PC-3 (cell line): ENCODE data around the gene KCNH5. TPM values are rescaled to one million over a fixed set of nuclear protein-coding genes. Genes with fewer than 3 reads are reported as not detected.

Experiments
- ATAC-seq: fragments of 200-7000 bp; cut with Tn5 transposase; 2 replicates; pipeline ENCODE4 v1.9.1; 2020; ENCODE audit warnings: mild to moderate bottlenecking, moderate library complexity
- BruUV-seq: library from RNA; stranded (reverse); fragments of 400-500 nt; replicated peaks from 2 replicates; lab custom pipeline; 2021; lab: Mats Ljungman, UMichigan
- CTCF ChIA-PET: fragments of 300-600 bp; sonication (Branson Sonifier 250); formaldehyde crosslinking; loops from one replicate; lab custom pipeline; 2022; ENCODE audit warnings: antibody characterized with exemption; lab: Charles Lee
- POLR2A ChIA-PET: fragments of 300-600 bp; sonication (Branson Sonifier 250); formaldehyde crosslinking; loops from one replicate; lab custom pipeline; 2022; ENCODE audit warnings: antibody characterized with exemption; ENCODE audit not compliant: unreplicated experiment; lab: Charles Lee
- DNase-seq: peaks from one replicate; pipeline ENCODE4 v3.0.0-alpha.2; 2015
- H2AFZ ChIP-seq: fragments of 300-600 bp; sonication (generic); 2 replicates; pipeline ENCODE4 v1.6.0; 2016; ENCODE audit warnings: antibody characterized with exemption, low read length
- H3F3A ChIP-seq: fragments of 300-600 bp; sonication (generic); one replicate; pipeline ENCODE4 v1.6.0; 2017; ENCODE audit warnings: antibody characterized with exemption, low read length, control low read depth, mild to moderate bottlenecking; ENCODE audit not compliant: unreplicated experiment
- H3K27ac ChIP-seq: fragments of 300-600 bp; sonication (generic); 2 replicates; pipeline ENCODE4 v1.5.1; 2016; ENCODE audit warnings: mild to moderate bottlenecking, low read length
- H3K27me3 ChIP-seq: fragments of 300-600 bp; sonication (generic); 2 replicates; pipeline ENCODE4 v1.6.1; 2016; ENCODE audit warnings: low read length, mixed read lengths
- H3K36me3 ChIP-seq: fragments of 300-600 bp; sonication (generic); 2 replicates; pipeline ENCODE4 v1.6.1; 2016; ENCODE audit warnings: low read depth, mixed run types, low read length, mixed read lengths
- H3K4me1 ChIP-seq: fragments of 300-600 bp; sonication (generic); 2 replicates; pipeline ENCODE4 v1.5.1; 2016; ENCODE audit warnings: low read length; ENCODE audit not compliant: insufficient read depth
- H3K4me2 ChIP-seq: fragments of 300-600 bp; sonication (generic); 2 replicates; pipeline ENCODE4 v1.6.0; 2016; ENCODE audit warnings: low read length
- H3K4me3 ChIP-seq: fragments of 300-600 bp; sonication (generic); 2 replicates; pipeline ENCODE4 v1.5.1; 2016; ENCODE audit warnings: mild to moderate bottlenecking, low read length, mixed read lengths
- H3K79me2 ChIP-seq: fragments of 300-600 bp; sonication (generic); 2 replicates; pipeline ENCODE4 v1.6.1; 2017; ENCODE audit warnings: low read length, mixed read lengths
- H3K9ac ChIP-seq: fragments of 300-600 bp; sonication (generic); 2 replicates; pipeline ENCODE4 v1.6.0; 2016; ENCODE audit warnings: mild to moderate bottlenecking, low read length
- H3K9me2 ChIP-seq: fragments of 300-600 bp; sonication (generic); replicated peaks from 2 replicates; pipeline ENCODE4 v1.6.1; 2016; ENCODE audit warnings: mixed run types, low read length, mixed read lengths
- H3K9me3 ChIP-seq: fragments of 300-600 bp; sonication (generic); 2 replicates; pipeline ENCODE4 v1.6.1; 2016; ENCODE audit warnings: low read length, mixed read lengths
- H4K20me1 ChIP-seq: fragments of 300-600 bp; sonication (generic); 2 replicates; pipeline ENCODE4 v1.6.1; 2016; ENCODE audit warnings: low read length, mixed read lengths
- EZH2 ChIP-seq: fragments of 300-600 bp; sonication (generic); IDR thresholded peaks from one replicate; pipeline ENCODE4 v1.6.1; 2017; ENCODE audit warnings: antibody characterized with exemption, mild to moderate bottlenecking, low read length; ENCODE audit not compliant: unreplicated experiment
- EZH2phosphoT487 ChIP-seq: fragments of 300-600 bp; sonication (generic); IDR thresholded peaks from 2 replicates; pipeline ENCODE4 v1.6.1; 2018; ENCODE audit warnings: mild to moderate bottlenecking, antibody characterized with exemption, low read length, borderline replicate concordance
- intact Hi-C: fragments of 100-400 bp; cut with micrococcal nuclease; formaldehyde crosslinking; loops from 2 replicates; pipeline ENCODE4 v1.9.0; 2023
- total RNA-seq: library from RNA; depleted of rRNA; stranded (reverse); fragments of >200 nt; gene quantifications from 2 replicates; pipeline ENCODE4 v1.2.3, GENCODE V29; 2014
- TF ChIP-seq, protein P1 (sequence below): fragments of 300-600 bp; sonication (generic); conservative IDR thresholded peaks from 2 replicates; pipeline ENCODE4 v1.5.1; 2017; ENCODE audit warnings: antibody characterized with exemption, low read depth, mild to moderate bottlenecking, low read length

KCNH5 gene
- total RNA-seq, 1 experiment from 2014 or later: not detected

DNA sequence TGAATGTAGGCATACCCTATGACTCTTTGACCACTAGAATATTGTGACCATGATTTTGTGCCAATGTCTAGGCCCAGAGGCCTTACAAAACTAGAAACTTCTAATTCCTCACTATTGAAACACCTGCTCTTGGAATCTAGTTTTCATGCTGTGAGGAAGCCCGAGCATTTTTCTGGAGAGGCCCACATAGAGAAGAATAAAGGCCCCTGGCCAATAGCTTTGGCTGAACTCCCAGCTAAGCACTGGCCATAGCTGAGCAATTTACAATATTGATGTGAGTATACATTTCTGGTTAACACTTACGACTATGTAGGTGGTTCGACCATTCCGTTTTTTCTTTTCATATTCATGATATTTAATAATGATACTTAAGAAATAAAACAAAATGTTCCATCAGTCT is 190.3 kb downstream of the KCNH5 start:
- ChIA-PET POLR2A (no interaction called here), CTCF (no interaction called here)
- H3F3A ChIP-seq: no peaks in the 10 kb centered on the region
- 0 out of 2 replicates have a peak, but pooled peaks cover 3% of the 10 kb centered on the region for H3K9me2 ChIP-seq
- no peak overlapping the region for H3K27ac ChIP-seq
- intact Hi-C loops: no loop called here
- H3K36me3 ChIP-seq: no peaks in the 10 kb centered on the region
- ATAC-seq: no peak
- H2AFZ ChIP-seq: no peak overlapping the region
- H3K4me1 ChIP-seq: no peaks in the 10 kb centered on the region
- TF ChIP-seq, protein P1, sequence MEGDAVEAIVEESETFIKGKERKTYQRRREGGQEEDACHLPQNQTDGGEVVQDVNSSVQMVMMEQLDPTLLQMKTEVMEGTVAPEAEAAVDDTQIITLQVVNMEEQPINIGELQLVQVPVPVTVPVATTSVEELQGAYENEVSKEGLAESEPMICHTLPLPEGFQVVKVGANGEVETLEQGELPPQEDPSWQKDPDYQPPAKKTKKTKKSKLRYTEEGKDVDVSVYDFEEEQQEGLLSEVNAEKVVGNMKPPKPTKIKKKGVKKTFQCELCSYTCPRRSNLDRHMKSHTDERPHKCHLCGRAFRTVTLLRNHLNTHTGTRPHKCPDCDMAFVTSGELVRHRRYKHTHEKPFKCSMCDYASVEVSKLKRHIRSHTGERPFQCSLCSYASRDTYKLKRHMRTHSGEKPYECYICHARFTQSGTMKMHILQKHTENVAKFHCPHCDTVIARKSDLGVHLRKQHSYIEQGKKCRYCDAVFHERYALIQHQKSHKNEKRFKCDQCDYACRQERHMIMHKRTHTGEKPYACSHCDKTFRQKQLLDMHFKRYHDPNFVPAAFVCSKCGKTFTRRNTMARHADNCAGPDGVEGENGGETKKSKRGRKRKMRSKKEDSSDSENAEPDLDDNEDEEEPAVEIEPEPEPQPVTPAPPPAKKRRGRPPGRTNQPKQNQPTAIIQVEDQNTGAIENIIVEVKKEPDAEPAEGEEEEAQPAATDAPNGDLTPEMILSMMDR: no peak
- TF ChIP-seq EZH2phosphoT487 (no peak), EZH2 (no peak)
- H3K4me2 ChIP-seq: no peak overlapping the region
- H3K4me3 ChIP-seq: no peak overlapping the region
- DNase-seq: no peak
- H3K9me3 ChIP-seq: no peaks in the 10 kb centered on the region
- no TSS peak for BruUV-seq
- H4K20me1 ChIP-seq: no peaks in the 10 kb centered on the region
- H3K27me3 ChIP-seq: peaks cover 3% of the 10 kb centered on the region; the same call in 1 of the 2 replicates
- H3K9ac ChIP-seq: no peak overlapping the region
- H3K79me2 ChIP-seq: no peaks in the 10 kb centered on the region

DNA sequence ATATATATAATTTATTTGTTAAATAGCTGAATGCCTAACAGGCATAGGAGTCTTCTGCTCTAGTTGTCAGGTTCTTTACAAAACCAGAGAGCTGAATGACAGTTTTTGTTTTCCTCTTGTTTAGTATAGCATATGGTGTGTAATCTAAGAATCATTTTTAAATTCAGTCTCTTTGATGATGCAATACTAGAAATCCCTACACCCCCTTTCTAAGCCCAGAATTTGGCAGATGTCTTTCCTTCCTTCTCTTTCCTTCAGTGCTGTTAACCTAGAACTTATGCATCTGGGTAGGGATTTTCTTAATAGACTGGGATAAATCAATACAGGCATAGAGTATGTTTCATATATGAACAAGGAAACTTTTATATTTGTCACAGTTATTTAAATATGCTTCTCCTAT is 198.1 kb downstream of the KCNH5 start:
- Histone ChIP-seq H3K79me2 (no peaks in the 10 kb centered on the region), H3K9me3 (no peaks in the 10 kb centered on the region), H2AFZ (no peak overlapping the region), H3K27me3 (peaks cover 38% of the 10 kb centered on the region), H3K9me2 (no peaks in the 10 kb centered on the region), H3K4me3 (no peak overlapping the region), H3K36me3 (no peaks in the 10 kb centered on the region), H3F3A (no peaks in the 10 kb centered on the region), H4K20me1 (no peaks in the 10 kb centered on the region), H3K4me2 (no peak overlapping the region), H3K9ac (no peak overlapping the region), H3K4me1 (no peaks in the 10 kb centered on the region), H3K27ac (no peak overlapping the region)
- TF ChIP-seq EZH2phosphoT487 (no peak), EZH2 (no peak)
- TF ChIP-seq, protein P1: no peak
- DNase-seq (no peak), ATAC-seq (no peak)
- CTCF ChIA-PET: no interaction called here
- BruUV-seq: no TSS peak
- intact Hi-C loops: no loop called here
- POLR2A ChIA-PET: no interaction called here

DNA sequence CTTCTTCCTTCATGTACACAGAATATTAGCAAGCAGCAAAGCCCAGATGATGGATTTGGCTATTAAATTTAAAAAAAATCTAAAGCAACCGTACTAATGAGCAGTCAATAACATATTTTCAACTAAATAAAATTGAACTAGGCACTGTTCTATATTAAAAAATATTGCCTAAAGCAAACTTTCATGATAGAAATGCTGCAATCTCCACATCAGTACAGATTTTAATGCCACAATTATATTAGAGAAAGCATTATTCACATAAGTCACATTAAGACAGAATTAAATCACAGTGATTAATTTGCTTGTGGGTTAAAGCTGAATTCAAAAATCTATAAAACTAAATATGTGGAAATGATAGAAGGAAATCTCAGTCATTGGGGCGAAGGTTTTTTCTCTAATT is 200.7 kb downstream of the KCNH5 start:
- POLR2A ChIA-PET: no interaction called here
- BruUV-seq: no TSS peak

More for the DNA sequence above, 200.7 kb downstream of the KCNH5 start:
- no peaks in the 10 kb centered on the region for H3K9me3 ChIP-seq
- no peaks in the 10 kb centered on the region for H4K20me1 ChIP-seq
- no peaks in the 10 kb centered on the region for H3K79me2 ChIP-seq
- intact Hi-C loops: no loop called here
- H3K9ac ChIP-seq: no peak overlapping the region
- peaks cover 37% of the 10 kb centered on the region for H3K27me3 ChIP-seq
- H3K4me3 ChIP-seq: no peak overlapping the region
- CTCF ChIA-PET: no interaction called here
- ATAC-seq (no peak), DNase-seq (no peak)
- no peak overlapping the region for H3K4me2 ChIP-seq
- H3K4me1 ChIP-seq: no peaks in the 10 kb centered on the region
- H3K9me2 ChIP-seq: no peaks in the 10 kb centered on the region
- no peak overlapping the region for H2AFZ ChIP-seq
- TF ChIP-seq, protein P1: no peak
- TF ChIP-seq EZH2: no peak
- TF ChIP-seq EZH2phosphoT487: no peak
- H3F3A ChIP-seq: no peaks in the 10 kb centered on the region
- H3K27ac ChIP-seq: no peak overlapping the region
- H3K36me3 ChIP-seq: no peaks in the 10 kb centered on the region
